GM19025 (cell line): ENCODE results near the gene CATSPER2.
"Not testable (repeated sequence)": the region's sequence is repeated elsewhere in the genome, so short reads cannot be mapped to it uniquely, and the experiment has no call there.

ENCODE experiments used
- ATAC-seq: cut with Tn5 transposase; IDR thresholded peaks from one replicate; pipeline ENCODE4 v1.9.1; 2021; ENCODE audit warnings: mild to moderate bottlenecking, low read depth, moderate library complexity; ENCODE audit not compliant: unreplicated experiment

Gene CATSPER2

GRCh38 chr15:43648649-43649429, at the start of gene CATSPER2:
TSS of gene CATSPER2 (minus strand) at chr15:43648844. CDS start at chr15:43648061, 783 bp downstream.
- no peak for ATAC-seq

DNA sequence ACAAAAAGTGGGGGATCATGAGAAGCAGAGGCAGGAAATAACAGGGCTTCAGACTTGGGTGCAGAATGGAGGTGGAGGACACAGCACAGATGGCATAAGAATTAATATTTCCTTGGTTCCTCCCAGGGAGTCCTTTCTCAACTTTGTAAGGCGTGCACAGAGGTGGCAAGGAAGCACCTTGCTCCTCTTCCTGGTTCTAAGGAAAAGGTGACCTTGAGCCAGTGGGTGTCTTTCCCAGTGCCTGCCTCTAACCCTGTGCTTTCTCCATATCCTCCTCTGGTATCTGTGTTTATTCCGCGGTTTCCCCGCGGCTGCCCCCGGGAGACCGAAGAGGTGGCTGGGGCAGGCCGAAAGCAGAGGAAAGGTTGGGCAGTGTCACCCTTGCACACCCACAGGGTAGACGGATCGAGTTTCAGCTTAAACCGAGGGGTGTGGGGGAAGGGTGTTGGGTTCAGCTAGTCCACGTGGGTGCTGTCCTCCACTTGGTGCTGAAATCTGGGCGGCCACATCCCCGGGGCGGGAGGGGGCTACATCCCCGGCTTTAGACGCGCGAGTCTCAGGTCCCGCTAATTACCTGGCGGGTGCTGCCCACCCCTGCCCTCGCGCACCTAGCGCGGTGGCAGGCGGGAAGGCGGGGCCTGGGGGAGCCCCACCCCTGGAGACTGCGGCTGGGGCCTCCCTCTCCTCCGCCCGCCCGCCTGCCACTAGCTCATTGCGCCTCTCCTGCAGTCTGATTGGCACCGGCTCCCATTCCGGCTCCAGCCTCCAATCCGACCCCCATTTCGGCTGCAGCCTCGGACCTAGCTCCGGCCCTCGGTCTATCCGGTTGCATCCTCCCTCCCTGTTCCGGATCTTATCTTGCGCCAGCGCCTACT, 44.7 kb upstream of the CATSPER2 start, which contains the start of gene CKMT1A:
Gene CKMT1A, plus strand, starts transcription at position 712 of the 875 bp plus-strand sequence. CDS start 192 bp downstream, outside the sequence.
- not testable (repeated sequence) for ATAC-seq

DNA sequence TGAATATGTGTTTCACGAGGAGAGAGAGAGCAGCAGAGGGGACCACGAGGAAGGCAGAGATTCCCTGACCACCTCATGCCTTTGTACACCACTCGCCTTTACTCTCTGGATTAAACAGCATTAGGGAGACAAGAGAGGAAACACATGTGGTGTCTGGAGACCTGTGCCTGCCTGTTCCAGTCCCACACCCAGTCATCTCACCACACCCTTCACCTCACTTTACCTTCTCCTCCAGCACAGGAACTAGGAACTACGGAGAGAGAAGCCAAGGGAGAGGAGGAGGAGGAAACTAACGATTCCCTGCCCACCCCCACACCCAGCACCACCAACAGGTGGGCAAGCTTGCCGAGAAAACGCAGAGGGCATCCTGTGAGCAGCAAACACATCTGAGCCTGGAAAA, 44.0 kb upstream of the CATSPER2 start:
- not testable (repeated sequence) for ATAC-seq

DNA sequence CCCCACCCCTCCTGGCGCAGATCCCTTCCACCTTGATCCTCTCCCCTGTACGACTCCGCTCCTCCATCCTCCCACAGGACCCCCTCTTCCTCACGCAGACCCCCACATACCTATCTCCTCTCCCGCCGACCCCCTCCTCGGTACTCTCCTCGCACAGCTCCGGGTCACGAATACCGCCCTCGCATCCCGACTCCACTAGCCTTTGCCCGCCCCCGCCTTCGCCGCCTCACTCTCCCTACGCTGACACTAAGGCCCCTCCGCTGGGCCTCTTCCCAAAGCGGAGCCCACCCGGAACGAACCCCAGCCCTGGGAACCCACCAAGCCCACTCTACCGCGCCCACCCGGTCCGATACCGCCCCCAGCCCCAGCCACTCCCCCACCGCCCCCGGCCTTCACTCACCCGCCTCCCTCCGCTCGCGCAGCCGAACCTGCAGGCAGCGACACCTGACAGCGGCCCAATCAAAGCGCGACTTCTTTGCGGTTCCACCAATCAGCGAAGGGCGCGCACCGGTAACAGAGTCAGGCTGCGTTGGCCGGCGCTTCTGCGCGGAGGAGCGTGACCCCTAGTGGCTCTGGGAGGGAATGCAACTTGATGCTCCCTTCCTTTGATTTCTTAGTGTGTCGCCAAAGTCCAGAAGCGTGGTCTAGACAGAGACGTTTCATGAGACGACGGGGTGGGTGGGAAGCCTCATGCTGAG, 41.1 kb upstream of the CATSPER2 start:
- peak; percentile 99 for ATAC-seq

GRCh38 chr15:43674175-43674574, 25.5 kb upstream of the CATSPER2 start:
- ATAC-seq: not testable (repeated sequence)

GRCh38 chr15:43666177-43666576, 17.5 kb upstream of the CATSPER2 start:
- not testable (repeated sequence) for ATAC-seq

DNA sequence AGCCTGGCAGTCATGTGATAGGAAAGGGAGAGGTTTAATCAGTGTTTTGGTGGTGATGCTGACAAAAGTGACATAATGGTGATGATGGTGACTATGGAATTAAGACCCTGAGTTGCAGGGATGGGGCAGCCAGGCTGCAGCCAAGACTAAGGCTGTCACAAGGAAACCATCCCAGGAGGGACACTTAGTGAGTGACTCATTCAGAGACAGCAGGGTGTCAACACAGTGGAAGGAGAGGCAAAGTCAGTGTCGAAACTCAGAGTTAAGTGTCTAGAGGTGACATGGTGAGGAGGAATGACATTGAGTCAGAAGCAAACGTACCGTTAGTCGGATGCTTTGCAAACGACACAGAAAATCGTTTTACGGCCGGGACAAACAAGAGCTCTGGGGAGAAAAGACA, 14.7 kb upstream of the CATSPER2 start:
- not testable (repeated sequence) for ATAC-seq

DNA sequence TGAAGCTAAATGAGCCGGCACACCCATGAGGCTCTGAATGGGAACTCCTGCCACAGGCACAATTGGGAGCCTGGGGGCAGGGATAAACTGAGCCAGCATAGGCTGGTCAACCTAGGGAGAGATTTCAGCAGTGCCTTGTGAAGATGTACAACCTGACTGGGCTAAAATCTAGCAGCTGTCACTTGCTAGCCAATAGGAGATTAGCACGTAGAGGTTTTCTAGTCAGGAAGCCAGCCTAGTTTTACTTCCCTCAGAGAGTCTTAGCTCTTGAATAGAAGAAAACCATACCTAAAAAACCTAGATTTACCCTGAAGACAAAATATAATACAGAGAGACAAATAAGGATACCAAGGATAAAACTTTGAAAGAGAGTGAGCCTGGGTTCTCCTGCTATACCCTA, 13.6 kb upstream of the CATSPER2 start:
- ATAC-seq: not testable (repeated sequence)

GRCh38 chr15:43659727-43660126, 11.1 kb upstream of the CATSPER2 start:
- ATAC-seq: not testable (repeated sequence)

- not testable (repeated sequence) for ATAC-seq
These were observed 834 bp upstream of the CATSPER2 start for GRCh38 chr15:43649430-43649926.

DNA sequence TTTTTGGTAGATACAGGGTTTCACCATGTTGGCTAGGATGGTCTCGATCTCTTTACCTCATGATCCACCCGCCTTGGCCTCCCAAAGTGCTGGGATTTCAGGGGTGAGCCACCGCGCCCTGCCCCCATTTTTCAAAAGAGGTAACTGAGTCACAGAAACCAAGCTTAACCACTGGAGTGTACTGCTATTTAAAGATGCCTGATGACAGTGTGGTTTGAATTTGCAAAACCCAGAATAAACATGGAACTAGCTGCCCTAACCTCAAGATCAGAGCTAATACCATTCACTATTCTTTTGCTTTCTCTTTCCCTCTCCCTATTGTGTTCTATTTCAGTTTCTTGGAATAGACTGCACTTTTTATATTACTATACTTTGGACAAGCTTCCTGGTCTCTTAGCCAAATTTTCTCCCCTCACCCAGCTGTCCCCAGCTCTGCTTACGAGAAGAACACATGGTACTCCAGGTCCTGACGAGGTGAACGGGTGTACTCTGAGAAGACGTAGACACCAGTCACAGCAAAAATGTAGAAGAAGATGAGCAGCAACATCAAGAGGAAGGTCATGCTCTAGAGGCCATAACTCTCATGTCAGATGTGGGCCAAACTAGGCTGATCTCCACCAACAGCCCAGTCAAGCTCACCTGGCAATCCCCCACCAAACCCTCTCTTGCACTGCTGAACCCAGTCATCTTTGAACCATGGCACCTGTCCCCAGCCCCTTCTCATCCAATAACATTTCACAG, 10.0 kb downstream of the CATSPER2 start:
- ATAC-seq: not testable (repeated sequence)

DNA sequence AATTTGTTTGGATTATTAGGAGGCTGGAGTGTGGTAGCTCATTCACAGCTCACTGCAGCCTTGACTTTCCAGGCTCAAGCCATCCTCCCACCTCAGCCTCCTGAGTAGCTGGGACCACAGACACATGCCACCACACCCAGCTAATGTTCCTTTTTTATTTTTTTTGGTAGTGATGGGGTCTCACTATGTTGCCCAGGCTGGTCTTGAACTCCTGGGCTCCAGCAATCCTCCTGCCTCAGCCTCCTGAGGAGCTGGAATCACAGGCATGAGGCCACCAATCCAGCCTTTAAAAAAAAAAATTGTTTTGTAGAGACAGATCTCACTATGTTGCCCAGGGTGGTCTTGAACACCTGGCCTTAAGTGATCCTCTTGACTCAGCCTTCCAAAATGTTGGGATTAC, 21.7 kb downstream of the CATSPER2 start:
- ATAC-seq: not testable (repeated sequence)

- no peak for ATAC-seq
These were observed 23.5 kb downstream of the CATSPER2 start for GRCh38 chr15:43625106-43625505.

DNA sequence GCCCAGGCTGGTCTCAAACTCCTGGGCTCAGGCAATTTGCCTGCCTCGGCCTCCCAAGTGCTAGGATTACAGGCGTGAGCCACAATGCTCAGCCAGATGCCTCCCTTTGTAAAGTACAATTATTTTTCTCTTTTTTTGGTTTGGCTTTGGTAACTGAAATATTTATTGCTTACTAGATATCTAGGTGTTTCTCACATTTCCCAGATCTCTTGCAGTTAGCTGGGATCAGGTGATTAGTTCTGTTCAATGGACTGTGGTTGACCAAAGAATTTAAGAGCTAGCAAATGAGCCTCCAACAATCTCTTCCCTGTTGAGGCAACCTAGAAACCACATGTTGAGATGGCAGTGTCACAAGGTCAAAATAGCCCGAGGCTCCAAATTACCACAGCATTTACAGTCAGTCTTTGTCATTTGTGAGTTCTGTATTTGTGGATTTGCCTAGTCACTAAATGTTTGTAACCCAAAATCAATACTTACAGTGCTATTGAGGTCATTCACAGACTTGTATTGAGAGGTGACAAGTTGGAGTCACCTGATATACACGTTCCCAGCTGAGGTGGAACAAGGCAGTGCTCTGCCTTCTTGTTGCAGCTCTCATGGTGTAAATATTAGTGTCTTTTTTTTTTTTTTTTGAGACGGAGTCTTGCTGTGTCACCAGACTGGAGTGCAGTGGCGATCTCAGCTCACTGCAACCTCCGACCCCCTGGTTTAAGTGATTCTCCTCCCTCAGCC, 26.4 kb downstream of the CATSPER2 start:
- not testable (repeated sequence) for ATAC-seq

- not testable (repeated sequence) for ATAC-seq
These were observed 29.9 kb downstream of the CATSPER2 start, which contains the start of gene STRC for GRCh38 chr15:43618700-43619099. TSS of gene STRC (minus strand) at chr15:43618800. CDS start at chr15:43618722, 78 bp downstream.

DNA sequence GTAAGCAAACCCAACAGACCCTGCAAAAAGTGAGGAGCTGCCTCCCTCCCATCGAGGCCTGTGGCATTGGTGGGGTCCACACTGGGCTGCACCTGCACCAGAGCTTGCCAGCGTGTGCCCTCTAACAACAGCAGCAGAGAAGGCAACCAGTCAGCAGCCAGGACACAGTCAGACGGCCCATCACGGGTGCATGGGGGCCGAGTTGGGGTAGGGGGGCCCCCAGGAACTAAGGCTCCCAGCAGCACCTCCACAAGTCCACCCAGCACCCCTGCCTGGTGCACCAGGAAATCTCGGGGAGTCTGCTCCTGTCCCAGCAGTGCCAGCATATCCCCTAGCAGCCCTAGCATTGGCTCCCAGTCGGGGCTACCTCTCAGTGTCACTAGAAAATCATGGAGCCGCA, 30.9 kb downstream of the CATSPER2 start:
- not testable (repeated sequence) for ATAC-seq

GRCh38 chr15:43602233-43602632, 46.4 kb downstream of the CATSPER2 start:
- ATAC-seq: not testable (repeated sequence)

- not testable (repeated sequence) for ATAC-seq
These were observed 48.4 kb downstream of the CATSPER2 start for GRCh38 chr15:43600200-43600599.

GRCh38 chr15:43599131-43599530, 49.5 kb downstream of the CATSPER2 start:
- not testable (repeated sequence) for ATAC-seq
